ENCODE data around the gene MELTF. TPM values are rescaled to one million over a fixed set of nuclear protein-coding genes. Genes with fewer than 3 reads are reported as not detected.

The MELTF gene
- total RNA-seq, 6 experiments from 2014 or later, result 0.42 to 5.3 (median 2.0) TPM

DNA sequence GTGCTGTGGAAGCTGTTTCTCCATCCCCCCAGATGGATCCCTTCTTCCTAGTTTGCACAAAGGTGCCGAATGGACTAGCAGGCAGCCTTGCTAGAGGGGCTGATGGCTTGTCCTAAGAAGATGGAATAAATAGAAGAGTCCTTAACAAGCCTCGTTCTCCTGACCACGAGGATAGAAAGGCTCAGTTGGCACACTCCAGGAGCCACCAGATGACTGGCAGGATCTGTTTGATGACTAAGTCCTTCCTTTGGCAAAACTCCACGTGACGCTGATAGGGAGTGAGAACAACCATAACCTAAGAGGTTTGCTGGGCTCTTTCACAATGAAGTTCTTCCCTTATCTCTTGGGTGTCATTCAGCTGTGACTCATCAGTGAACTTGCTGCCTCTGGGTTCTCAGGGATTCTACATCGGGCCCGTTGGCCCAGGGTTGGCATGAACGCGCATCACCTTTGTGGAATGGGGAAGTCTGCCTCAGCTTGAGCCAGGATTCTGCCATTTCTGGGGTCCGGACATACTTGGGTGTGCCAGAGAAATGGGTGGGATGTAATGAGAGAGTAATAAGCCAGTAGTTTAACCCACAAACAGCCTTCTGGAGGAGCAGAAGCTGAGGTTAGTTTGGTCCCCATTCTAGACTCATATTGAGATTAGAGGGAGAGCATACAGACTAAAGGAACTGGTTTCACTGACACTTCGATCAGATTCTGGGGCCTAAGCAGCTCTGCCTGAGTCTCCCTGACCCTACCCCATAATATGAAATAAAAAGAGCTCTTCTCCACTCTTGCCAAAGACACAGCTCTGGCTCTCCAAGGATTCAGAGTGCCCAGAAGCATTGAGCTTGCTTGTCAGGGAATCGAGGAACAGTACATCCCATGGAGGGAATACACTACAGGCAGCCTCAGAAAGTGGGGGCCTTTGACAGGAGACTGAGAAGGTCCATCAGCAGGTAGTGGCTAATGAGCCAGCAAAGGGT is 2.0 kb upstream of the MELTF start:
- H3K4me1 ChIP-seq, result peaks cover 0 to 12% (median 4%) of the 10 kb centered on the region in 4 donors
- H3K4me3 ChIP-seq, result no peak overlapping the region
- no peaks in the 10 kb centered on the region for H3K9me3 ChIP-seq
- ATAC-seq (peak; percentile 67 to 86 (median 80)), DNase-seq (peak in 2 of 3 donors; percentile 73 to 74)
- intact Hi-C loops (cut with DNase I), result no loop called here
- H3K27me3 ChIP-seq, result no peaks in the 10 kb centered on the region
- 27% methylated on average over 11 of the region's 12 CpGs for WGBS (ENCODE audit: insufficient coverage, low coverage, low lambda C conversion rate, missing lambda C conversion rate)
- no peak overlapping the region for H3K27ac ChIP-seq
- TF ChIP-seq POLR2A (IDR thresholded peaks at IDR 0.05), result no peak
- TF ChIP-seq, protein P1, sequence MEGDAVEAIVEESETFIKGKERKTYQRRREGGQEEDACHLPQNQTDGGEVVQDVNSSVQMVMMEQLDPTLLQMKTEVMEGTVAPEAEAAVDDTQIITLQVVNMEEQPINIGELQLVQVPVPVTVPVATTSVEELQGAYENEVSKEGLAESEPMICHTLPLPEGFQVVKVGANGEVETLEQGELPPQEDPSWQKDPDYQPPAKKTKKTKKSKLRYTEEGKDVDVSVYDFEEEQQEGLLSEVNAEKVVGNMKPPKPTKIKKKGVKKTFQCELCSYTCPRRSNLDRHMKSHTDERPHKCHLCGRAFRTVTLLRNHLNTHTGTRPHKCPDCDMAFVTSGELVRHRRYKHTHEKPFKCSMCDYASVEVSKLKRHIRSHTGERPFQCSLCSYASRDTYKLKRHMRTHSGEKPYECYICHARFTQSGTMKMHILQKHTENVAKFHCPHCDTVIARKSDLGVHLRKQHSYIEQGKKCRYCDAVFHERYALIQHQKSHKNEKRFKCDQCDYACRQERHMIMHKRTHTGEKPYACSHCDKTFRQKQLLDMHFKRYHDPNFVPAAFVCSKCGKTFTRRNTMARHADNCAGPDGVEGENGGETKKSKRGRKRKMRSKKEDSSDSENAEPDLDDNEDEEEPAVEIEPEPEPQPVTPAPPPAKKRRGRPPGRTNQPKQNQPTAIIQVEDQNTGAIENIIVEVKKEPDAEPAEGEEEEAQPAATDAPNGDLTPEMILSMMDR (IDR thresholded peaks at IDR 0.05), result no peak
- no peaks in the 10 kb centered on the region for H3K36me3 ChIP-seq

- WGBS (ENCODE audit: insufficient coverage, low coverage, low lambda C conversion rate, missing lambda C conversion rate), result 79% methylated on average over 11 of the region's 33 CpGs
- Histone ChIP-seq H3K9me3 (no peaks in the 10 kb centered on the region), H3K36me3 (no peaks in the 10 kb centered on the region), H3K4me3 (no peak overlapping the region), H3K27ac (no peak overlapping the region), H3K4me1 (peaks cover 0 to 12% (median 4%) of the 10 kb centered on the region in 4 donors), H3K27me3 (no peaks in the 10 kb centered on the region)
- TF ChIP-seq POLR2A (IDR thresholded peaks at IDR 0.05), result no peak
- TF ChIP-seq, protein P1 (IDR thresholded peaks at IDR 0.05), result no peak
- DNase-seq (no peak), ATAC-seq (no peak)
- intact Hi-C loops (cut with DNase I), result no loop called here
Measured at GRCh38 chr3:197030379-197031314, 1.0 kb upstream of the MELTF start.

DNA sequence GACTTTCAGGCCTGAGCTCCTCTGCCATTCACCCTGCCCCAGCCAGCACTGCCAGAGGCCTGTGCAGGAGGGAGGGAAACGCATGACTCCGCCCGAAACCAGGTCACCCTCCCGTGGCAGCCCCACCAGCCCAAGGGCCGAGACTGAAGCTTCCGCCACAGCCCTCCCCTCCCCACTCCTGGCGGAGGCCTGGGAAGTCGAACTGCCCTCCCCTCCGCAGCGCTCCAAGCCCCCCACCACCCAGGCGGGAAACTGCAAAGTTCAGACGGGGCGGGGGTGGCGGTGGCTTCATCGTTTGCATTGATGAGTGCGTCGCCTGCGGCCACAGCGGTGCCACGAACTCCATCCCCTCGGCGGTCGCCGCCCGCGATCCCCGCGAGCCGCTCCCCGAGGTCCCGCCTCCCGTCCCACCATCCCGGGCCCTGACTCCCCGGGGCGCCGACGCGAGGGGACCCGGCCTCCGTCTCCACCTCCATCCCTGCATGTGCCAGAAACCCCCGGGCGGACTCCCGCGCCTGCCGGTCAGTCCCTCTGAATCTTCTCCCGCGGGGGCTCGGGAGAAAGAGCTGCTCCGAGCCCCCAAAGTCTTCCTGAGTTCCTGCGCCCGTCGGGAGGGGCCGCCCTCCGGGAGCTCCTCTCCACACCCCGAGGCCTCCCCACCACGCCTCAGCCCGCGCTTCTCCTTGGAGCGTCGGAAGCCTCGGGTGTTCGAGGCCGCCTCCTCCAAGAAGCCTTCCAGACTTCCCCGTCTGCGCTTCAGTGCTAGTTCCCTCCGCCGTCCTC is 698 bp downstream of the MELTF start:
- 10% methylated on average over 10 of the region's 67 CpGs for WGBS (ENCODE audit: insufficient coverage, low coverage, low lambda C conversion rate, missing lambda C conversion rate)

More for the DNA sequence above, 698 bp downstream of the MELTF start:
- DNase-seq (no peak), ATAC-seq (no peak)
- Histone ChIP-seq H3K4me3 (peak overlapping the region; percentile 31 to 48 (median 43)), H3K4me1 (peaks cover 0 to 12% (median 4%) of the 10 kb centered on the region in 4 donors), H3K36me3 (no peaks in the 10 kb centered on the region), H3K27ac (no peak overlapping the region), H3K27me3 (no peaks in the 10 kb centered on the region), H3K9me3 (no peaks in the 10 kb centered on the region)
- intact Hi-C loops (cut with DNase I), result no loop called here
- no peak for TF ChIP-seq POLR2A (IDR thresholded peaks at IDR 0.05)
- TF ChIP-seq, protein P1 (IDR thresholded peaks at IDR 0.05), result no peak

Data from right lobe of liver (tissue), 6 donors.